ENCODE measurements around the gene PAIP2B.

Gene PAIP2B

DNA sequence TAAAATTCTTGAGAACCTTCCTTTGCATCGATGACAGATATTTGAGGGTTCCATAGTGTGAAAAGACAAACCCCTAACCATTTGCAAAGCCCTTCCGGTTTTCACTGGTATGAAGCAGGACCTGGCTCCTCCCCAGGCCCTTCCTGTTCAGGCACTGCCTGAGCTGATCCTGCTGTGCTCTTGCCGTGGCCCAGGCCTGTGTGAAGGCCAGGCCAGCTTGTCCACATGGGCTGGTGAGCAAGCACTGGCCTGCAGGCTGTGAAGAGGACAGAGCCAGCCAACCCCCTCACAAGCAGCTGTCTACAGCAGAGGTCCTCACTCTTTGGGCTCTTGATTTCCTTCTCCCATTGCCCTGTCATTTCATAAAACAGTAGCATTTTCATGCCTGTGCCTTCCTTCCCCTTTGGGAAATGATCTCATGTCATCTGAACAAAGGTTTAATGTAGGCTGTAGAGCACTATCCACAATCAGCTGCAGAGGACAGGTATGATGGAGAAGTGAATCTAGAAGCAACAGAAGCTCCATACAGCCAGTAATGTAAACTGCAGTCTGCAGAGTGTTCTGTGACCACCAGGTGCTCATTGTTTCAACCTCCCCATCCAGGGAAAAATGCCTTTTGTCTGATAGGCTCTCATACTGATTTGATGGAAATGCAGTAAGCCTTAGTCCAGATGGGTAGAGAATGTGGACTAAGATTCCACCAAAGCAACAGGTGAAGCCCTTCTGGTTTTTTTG lies 76.7 kb downstream of the PAIP2B start:
- DNase-seq, result no peak

DNA sequence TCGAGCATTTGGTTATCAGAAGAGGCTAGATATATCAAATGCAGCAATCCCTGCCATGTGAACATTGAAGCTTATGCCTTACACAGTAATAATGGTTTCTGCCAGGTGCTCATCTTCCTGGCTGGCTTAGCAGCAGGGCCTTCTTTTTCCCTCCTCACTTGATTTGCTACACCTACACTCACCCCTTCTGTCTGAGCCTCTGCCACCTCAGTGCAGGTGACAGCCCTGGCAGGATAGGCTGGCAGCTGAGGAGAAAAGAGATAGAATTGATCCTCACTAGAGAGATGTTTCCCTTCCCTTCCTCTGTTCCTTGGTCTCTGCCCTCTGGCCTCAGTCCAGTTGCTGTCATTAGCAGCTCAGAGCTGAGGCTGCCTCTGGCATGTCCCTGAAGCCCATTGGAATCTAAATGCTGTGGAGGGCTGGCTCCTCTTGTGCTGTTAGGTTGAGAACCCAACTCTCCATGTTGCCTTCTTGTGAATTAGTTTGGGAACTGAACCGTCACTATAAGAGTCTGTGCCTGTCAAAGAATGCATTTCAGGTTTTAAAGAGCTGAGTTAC lies 78.3 kb downstream of the PAIP2B start:
- no peak for DNase-seq

DNA sequence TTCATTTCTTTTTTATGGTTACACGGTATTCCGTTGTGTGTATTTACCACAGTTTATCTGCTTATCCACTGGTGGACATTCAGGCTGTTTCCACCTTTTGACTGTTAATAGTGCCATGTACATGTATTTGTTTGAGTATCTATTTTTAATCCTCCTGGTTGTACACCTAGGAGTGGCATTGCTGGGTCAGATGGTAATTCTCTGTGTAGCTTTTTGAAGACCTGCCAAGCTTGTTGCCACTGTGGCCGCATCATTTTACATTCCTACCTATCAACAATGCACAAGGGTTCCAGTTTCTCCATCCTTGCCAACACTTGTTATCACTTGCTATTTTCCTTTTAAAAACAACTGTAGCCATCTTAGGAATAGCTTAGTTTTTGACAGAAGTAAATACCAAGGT lies 83.1 kb downstream of the PAIP2B start:
- no peak for DNase-seq

DNA sequence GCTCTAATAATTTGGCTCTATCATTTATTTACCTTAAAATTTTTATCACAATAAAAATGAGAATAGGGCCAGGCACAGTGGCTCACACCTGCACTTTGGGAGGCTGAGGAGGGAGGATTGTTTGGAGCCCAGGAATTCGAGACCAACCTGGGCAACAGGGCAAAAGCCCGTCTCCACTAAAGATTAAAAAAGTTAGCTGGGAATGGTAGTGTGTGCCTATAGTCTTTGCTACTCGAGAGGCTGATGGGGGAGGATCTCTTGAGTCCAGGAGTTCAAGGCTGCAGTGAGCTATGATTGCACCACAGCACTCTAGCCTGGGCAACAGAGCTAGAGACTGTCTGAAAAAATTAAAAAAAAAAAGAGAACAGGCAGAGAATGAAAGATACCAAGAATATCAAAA lies 90.7 kb downstream of the PAIP2B start:
- DNase-seq, result no peak

DNA sequence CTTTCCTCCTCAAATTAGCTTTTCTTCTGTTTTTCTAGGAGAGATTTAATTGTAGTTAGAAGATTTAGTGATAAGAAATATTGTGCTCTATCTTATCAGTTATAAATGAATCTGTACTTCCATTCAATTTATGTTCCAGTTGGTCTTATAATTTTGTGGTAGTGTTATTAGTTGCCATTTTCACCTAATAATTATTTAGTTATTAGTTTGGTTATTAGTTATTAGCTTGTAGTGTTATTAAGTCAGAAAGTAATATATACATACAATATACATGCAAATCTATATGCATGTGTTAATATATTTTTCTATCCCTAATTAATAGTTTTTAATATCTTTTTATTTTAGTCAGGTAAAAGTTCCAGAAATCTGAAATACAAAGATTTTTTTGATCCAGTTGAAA lies 93.3 kb downstream of the PAIP2B start:
- DNase-seq, result no peak
